ENCODE results near the gene SOWAHC.

The SOWAHC gene

DNA sequence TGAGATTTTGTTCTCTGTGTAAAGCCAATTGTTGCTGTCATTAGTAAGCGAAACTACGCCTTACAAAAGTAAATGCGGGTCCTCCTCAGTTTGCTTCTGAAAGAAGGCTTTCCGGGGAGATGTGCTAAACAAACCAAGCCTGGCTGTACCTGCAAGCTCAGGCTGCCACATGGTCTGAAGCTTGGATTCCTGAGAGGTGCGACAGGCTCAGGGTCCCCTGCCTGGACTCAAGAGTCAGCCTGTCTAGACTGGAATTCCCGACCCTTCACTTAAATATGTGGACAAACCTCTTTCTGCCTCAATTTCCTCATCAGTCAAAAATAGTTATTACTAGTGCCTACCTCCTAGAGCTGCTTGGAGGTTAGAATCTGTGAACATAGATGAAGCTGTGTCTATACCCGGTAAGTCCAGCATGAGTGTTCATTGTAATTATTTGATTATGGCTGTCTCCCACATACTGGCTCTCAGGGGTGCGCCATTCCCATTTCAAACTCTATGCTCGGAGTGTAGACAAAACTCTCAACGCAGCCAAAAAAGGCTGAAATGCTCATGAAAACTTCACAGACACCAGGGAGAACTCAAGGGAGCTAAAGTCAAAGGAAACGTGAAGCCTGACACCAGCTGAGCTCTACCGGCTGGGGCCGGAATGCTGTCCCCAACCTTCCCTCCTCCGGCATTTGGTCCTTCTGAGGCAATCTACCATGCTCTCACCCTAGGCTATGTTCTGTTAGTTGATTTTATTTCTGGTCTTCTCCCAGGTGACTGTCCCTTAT lies 31.4 kb downstream of the SOWAHC start:
- CTCF ChIA-PET, result interaction anchor here (0.8 kb wide), 1 partner anchor 22 kb away, joined by 3 read pairs; no protein-coding TSS in a partner anchor
- no peak for DNase-seq (ENCODE audit: extremely low spot score)
- POLR2A ChIA-PET, result no interaction called here
- TF ChIP-seq ZNF384 (IDR thresholded peaks at IDR 0.05) (no peak), BHLHE40 (IDR thresholded peaks at IDR 0.05; ENCODE audit: borderline replicate concordance) (no peak), LEF1 (IDR thresholded peaks at IDR 0.05; ENCODE audit: borderline replicate concordance) (no peak), SUZ12 (IDR thresholded peaks at IDR 0.05) (no peak), TARDBP (IDR thresholded peaks at IDR 0.05) (no peak), CTBP1 (IDR thresholded peaks at IDR 0.05; ENCODE audit: borderline replicate concordance) (no peak), FOXK2 (IDR thresholded peaks at IDR 0.05) (no peak), NFRKB (IDR thresholded peaks at IDR 0.05) (no peak), PKNOX1 (IDR thresholded peaks at IDR 0.05) (no peak), ARNT (IDR thresholded peaks at IDR 0.05) (no peak), SP1 (IDR thresholded peaks at IDR 0.05) (no peak), FOXA1 (IDR thresholded peaks at IDR 0.05) (no peak), L3MBTL2 (conservative IDR thresholded peaks at IDR 0.05) (no peak), HDGF (IDR thresholded peaks at IDR 0.05; ENCODE audit: borderline replicate concordance) (no peak), FOXM1 (IDR thresholded peaks at IDR 0.05; ENCODE audit: borderline replicate concordance) (no peak)

GRCh38 chr2:109646961-109647360 lies 32.8 kb downstream of the SOWAHC start:
- DNase-seq (ENCODE audit: extremely low spot score), result no peak
- POLR2A ChIA-PET, result no interaction called here
- TF ChIP-seq ELF4 (IDR thresholded peaks at IDR 0.05) (no peak), FOXM1 (IDR thresholded peaks at IDR 0.05; ENCODE audit: borderline replicate concordance) (no peak)
- CTCF ChIA-PET, result no interaction called here

- POLR2A ChIA-PET, result no interaction called here
- no peak for DNase-seq (ENCODE audit: extremely low spot score)
Observed at GRCh38 chr2:109647636-109648035, 33.5 kb downstream of the SOWAHC start.

DNA sequence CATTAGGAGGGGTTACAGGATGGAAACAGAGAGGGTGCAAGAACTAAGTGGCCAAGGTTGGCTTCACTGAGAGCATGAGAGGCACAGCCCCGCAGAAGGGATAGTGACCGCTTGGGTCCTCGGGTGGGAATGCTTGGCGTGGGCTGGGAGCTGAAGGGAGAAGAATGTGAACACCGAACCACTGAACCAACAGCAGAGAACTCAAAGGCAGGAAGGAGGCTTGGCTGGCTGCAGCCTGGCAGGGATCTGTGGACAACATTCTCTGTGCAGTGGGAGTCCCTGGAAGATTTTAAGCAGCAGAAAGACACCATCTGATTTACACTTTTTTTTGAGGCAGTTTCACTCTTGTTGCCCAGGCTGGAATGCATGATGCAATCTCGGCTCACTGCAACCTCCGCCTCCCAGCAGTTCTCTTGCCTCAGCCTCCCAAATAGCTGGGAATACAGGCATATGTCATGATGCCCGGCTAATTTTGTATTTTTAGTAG lies 33.9 kb downstream of the SOWAHC start:
- ChIA-PET POLR2A (no interaction called here), CTCF (no interaction called here)
- TF ChIP-seq PKNOX1 (IDR thresholded peaks at IDR 0.05), result no peak
- TF ChIP-seq L3MBTL2 (conservative IDR thresholded peaks at IDR 0.05), result no peak
- TF ChIP-seq CTBP1 (IDR thresholded peaks at IDR 0.05; ENCODE audit: borderline replicate concordance), result no peak
- TF ChIP-seq SP1 (IDR thresholded peaks at IDR 0.05), result no peak
- no peak for TF ChIP-seq LEF1 (IDR thresholded peaks at IDR 0.05; ENCODE audit: borderline replicate concordance)
- TF ChIP-seq TARDBP (IDR thresholded peaks at IDR 0.05), result no peak
- TF ChIP-seq BHLHE40 (IDR thresholded peaks at IDR 0.05; ENCODE audit: borderline replicate concordance), result no peak
- no peak for DNase-seq (ENCODE audit: extremely low spot score)

More at GRCh38 chr2:109647636-109648035, 33.5 kb downstream of the SOWAHC start:
- CTCF ChIA-PET, result no interaction called here
- TF ChIP-seq TARDBP (IDR thresholded peaks at IDR 0.05) (no peak), HDGF (IDR thresholded peaks at IDR 0.05; ENCODE audit: borderline replicate concordance) (no peak), ARNT (IDR thresholded peaks at IDR 0.05) (no peak), SP1 (IDR thresholded peaks at IDR 0.05) (no peak), SUZ12 (IDR thresholded peaks at IDR 0.05) (no peak), PKNOX1 (IDR thresholded peaks at IDR 0.05) (no peak), ELF4 (IDR thresholded peaks at IDR 0.05) (no peak), FOXK2 (IDR thresholded peaks at IDR 0.05) (no peak), L3MBTL2 (conservative IDR thresholded peaks at IDR 0.05) (no peak)

GRCh38 chr2:109649736-109650695 lies 35.9 kb downstream of the SOWAHC start:
- CTCF ChIA-PET, result no interaction called here
- no peak for DNase-seq (ENCODE audit: extremely low spot score)
- TF ChIP-seq SP1 (IDR thresholded peaks at IDR 0.05) (no peak), NFRKB (IDR thresholded peaks at IDR 0.05) (no peak), FOXM1 (IDR thresholded peaks at IDR 0.05; ENCODE audit: borderline replicate concordance) (no peak), ARNT (IDR thresholded peaks at IDR 0.05) (no peak), ELF4 (IDR thresholded peaks at IDR 0.05) (no peak), TARDBP (IDR thresholded peaks at IDR 0.05) (no peak), SUZ12 (IDR thresholded peaks at IDR 0.05) (no peak), PKNOX1 (IDR thresholded peaks at IDR 0.05) (no peak), FOXK2 (IDR thresholded peaks at IDR 0.05) (no peak), HDGF (IDR thresholded peaks at IDR 0.05; ENCODE audit: borderline replicate concordance) (no peak), FOXA1 (IDR thresholded peaks at IDR 0.05) (no peak), ZNF384 (IDR thresholded peaks at IDR 0.05) (no peak), BHLHE40 (IDR thresholded peaks at IDR 0.05; ENCODE audit: borderline replicate concordance) (no peak), CTBP1 (IDR thresholded peaks at IDR 0.05; ENCODE audit: borderline replicate concordance) (no peak), L3MBTL2 (conservative IDR thresholded peaks at IDR 0.05) (no peak), LEF1 (IDR thresholded peaks at IDR 0.05; ENCODE audit: borderline replicate concordance) (no peak)
- POLR2A ChIA-PET, result no interaction called here
